ENCODE measurements around the gene UBE3C. TPM values are rescaled to one million over a fixed set of nuclear protein-coding genes. Genes with fewer than 3 reads are reported as not detected.

UBE3C gene
- total RNA-seq, 4 donors from 2014 or later, result 70.9 to 107 (median 100) TPM

DNA sequence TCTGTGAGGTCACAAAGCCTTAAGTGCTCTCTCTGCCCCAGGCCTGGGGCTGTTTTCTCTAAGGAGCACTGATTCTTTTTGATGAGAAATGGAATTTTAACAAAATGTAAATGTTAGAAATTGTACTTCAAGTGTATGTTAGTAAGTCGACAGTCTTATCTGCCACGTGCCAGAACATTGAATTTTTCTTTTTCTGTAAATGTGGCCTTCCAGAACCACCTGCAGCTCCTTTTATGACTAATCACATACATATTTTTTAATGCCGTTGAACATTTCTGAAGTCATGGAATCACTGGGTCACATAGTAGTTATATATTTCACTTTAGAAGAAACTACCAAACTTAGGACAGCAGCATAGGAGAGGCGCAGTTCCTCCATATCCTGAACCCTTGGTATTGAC, 38.0 kb downstream of the UBE3C start:
- no peaks in the 10 kb centered on the region for H3K4me1 ChIP-seq
- peaks cover 3 to 96% of the 10 kb centered on the region in 2 donors for H3K36me3 ChIP-seq
- H3K27me3 ChIP-seq, result no peaks in the 10 kb centered on the region
- no peaks in the 10 kb centered on the region for H3K9me3 ChIP-seq
- 90 to 97% methylated on average over 4 of the region's 4 CpGs for WGBS, 2 donors (ENCODE audit: low coverage in 1 of 2)
- no peak overlapping the region for H3K27ac ChIP-seq
- no peak for ATAC-seq
- no peak for TF ChIP-seq POLR2AphosphoS5 (IDR thresholded peaks at IDR 0.05)
- TF ChIP-seq, protein P1, sequence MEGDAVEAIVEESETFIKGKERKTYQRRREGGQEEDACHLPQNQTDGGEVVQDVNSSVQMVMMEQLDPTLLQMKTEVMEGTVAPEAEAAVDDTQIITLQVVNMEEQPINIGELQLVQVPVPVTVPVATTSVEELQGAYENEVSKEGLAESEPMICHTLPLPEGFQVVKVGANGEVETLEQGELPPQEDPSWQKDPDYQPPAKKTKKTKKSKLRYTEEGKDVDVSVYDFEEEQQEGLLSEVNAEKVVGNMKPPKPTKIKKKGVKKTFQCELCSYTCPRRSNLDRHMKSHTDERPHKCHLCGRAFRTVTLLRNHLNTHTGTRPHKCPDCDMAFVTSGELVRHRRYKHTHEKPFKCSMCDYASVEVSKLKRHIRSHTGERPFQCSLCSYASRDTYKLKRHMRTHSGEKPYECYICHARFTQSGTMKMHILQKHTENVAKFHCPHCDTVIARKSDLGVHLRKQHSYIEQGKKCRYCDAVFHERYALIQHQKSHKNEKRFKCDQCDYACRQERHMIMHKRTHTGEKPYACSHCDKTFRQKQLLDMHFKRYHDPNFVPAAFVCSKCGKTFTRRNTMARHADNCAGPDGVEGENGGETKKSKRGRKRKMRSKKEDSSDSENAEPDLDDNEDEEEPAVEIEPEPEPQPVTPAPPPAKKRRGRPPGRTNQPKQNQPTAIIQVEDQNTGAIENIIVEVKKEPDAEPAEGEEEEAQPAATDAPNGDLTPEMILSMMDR (IDR thresholded peaks at IDR 0.05), result no peak
- TF ChIP-seq EP300 (IDR thresholded peaks at IDR 0.05), result no peak
- no peak for TF ChIP-seq POLR2A (IDR thresholded peaks at IDR 0.05)
- H3K4me3 ChIP-seq, result no peak overlapping the region

DNA sequence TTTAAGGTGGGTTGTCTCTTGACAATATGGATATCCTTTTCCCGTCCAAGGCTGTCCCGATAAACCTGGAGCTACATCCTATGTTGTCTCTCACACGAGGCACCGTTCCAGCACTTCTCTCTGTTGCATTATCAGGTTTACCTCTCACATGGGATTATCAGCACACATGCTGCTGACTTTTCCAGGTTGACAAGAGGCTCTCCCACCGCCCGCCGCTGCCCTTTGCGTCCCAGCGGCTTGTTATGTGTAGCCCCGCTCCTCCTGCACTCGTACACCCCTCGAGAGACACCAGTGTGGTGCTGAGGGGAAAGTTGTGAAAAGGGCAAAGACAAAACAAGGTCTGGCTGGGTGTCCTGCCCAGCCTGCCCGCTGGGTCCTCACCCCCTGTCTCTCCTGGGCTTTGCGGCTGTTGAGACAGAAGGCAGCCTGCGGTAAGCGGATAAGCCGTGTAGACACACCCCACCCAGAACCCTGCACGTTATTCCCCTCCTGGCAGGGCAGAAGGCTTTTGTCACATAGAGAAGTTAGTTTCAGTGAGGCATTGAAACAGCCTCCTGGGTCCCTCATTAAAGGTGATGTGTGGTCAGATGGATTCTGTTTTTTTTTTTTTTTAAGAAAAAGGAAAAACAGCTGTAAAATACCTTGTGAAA, 38.7 kb downstream of the UBE3C start:
- H3K9me3 ChIP-seq, result no peaks in the 10 kb centered on the region
- 81 to 84% methylated on average over 6 to 9 of the region's 18 CpGs for WGBS, 2 donors (ENCODE audit: low coverage in 1 of 2)
- H3K36me3 ChIP-seq, result peaks cover 3 to 96% of the 10 kb centered on the region in 2 donors
- no peak overlapping the region for H3K4me3 ChIP-seq
- H3K27me3 ChIP-seq, result no peaks in the 10 kb centered on the region
- no peak overlapping the region for H3K27ac ChIP-seq
- H3K4me1 ChIP-seq, result no peaks in the 10 kb centered on the region
- no peak for ATAC-seq
- TF ChIP-seq, protein P1 (IDR thresholded peaks at IDR 0.05), result no peak
- TF ChIP-seq POLR2A (IDR thresholded peaks at IDR 0.05), result no peak
- TF ChIP-seq POLR2AphosphoS5 (IDR thresholded peaks at IDR 0.05), result no peak
- TF ChIP-seq EP300 (IDR thresholded peaks at IDR 0.05), result no peak

DNA sequence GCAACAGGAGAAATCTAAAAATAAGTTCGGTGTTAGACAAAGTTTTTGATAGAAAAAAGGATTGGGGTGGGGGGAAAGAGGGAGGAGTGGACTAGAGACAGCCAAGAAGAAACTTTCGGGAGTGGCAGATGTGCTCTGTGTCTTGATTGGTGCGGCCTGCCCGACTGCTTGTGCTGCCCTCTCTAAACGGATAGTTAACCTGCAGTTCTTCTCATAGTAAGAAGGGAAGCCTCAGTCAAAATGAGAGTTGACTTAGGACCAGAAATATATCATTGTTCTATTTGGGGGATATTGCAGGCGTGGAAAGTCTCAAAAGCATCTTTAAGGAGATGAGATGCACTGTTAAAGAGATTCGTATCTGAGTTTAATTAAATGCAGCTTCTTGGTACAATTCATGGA, 39.3 kb downstream of the UBE3C start:
- TF ChIP-seq, protein P1 (IDR thresholded peaks at IDR 0.05), result no peak
- TF ChIP-seq POLR2A (IDR thresholded peaks at IDR 0.05) (no peak), EP300 (IDR thresholded peaks at IDR 0.05) (no peak), POLR2AphosphoS5 (IDR thresholded peaks at IDR 0.05) (no peak)
- H3K9me3 ChIP-seq, result no peaks in the 10 kb centered on the region
- WGBS, 2 donors (ENCODE audit: low coverage in 1 of 2), result 75 to 77% methylated on average over 7 of the region's 7 CpGs
- H3K27me3 ChIP-seq, result no peaks in the 10 kb centered on the region
- H3K27ac ChIP-seq, result no peak overlapping the region
- no peak for ATAC-seq
- no peak overlapping the region for H3K4me3 ChIP-seq
- H3K4me1 ChIP-seq, result no peaks in the 10 kb centered on the region
- H3K36me3 ChIP-seq, result peaks cover 3 to 96% of the 10 kb centered on the region in 2 donors

DNA sequence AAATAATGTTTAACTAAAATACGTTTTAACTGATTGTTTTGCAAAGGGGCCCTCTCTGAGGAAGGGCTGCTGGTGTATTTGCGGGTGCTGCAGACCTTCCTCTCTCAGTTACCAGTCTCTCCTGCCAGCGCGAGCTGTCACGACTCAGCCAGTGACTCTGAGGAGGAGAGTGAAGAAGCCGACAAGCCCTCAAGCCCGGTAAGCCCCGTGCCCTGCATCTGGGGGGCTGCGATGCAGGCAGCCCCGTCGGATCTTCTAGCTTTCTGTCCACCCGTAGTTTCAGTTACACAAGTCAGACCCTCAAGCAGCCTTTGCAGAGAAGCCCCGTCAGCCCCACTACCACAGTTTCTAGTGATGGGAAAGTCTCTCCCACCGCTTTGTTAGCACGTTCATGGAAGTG, 45.1 kb downstream of the UBE3C start:
- TF ChIP-seq POLR2A (IDR thresholded peaks at IDR 0.05) (no peak), EP300 (IDR thresholded peaks at IDR 0.05) (no peak), POLR2AphosphoS5 (IDR thresholded peaks at IDR 0.05) (no peak)
- TF ChIP-seq, protein P1 (IDR thresholded peaks at IDR 0.05), result no peak
- Histone ChIP-seq H3K27me3 (no peaks in the 10 kb centered on the region), H3K27ac (no peak overlapping the region), H3K4me3 (no peak overlapping the region), H3K4me1 (no peaks in the 10 kb centered on the region), H3K36me3 (peaks cover 6 to 99% of the 10 kb centered on the region in 2 donors), H3K9me3 (no peaks in the 10 kb centered on the region)
- 83 to 86% methylated on average over 2 to 13 of the region's 15 CpGs for WGBS, 2 donors (ENCODE audit: low coverage in 1 of 2)
- ATAC-seq, result no peak

DNA sequence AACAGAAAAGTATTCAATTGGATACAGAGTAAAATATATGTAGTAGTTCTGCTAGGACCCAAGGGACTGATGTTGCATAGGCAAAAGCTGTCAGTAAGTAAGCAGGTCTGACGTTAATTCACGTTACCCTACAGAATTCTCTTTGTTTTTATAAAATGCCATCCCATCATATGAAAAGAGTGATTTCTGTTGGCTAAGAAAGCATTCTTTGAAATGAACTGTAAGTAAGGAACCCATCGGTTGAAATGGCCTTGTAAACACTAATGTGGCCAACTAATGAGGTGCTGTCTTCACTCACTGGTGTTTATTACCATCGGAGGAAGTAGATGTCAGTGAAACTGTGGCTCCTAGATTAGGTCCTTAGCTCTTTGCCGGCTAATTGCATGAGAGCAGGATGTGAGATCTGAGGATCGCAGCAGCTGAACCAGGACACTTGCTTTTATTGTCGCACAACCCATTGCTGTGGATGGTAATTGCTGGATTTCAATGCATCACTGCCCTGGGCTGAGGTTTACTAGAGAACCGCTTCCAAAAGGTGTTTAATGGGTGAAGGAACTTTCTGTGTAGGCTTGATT, 49.5 kb downstream of the UBE3C start:
- no peak overlapping the region for H3K4me3 ChIP-seq
- TF ChIP-seq EP300 (IDR thresholded peaks at IDR 0.05) (no peak), POLR2A (IDR thresholded peaks at IDR 0.05) (no peak), POLR2AphosphoS5 (IDR thresholded peaks at IDR 0.05) (no peak)
- TF ChIP-seq, protein P1 (IDR thresholded peaks at IDR 0.05), result no peak
- no peak overlapping the region for H3K27ac ChIP-seq
- H3K36me3 ChIP-seq, result peaks cover 4 to 99% of the 10 kb centered on the region in 2 donors
- H3K27me3 ChIP-seq, result no peaks in the 10 kb centered on the region
- no peak for ATAC-seq
- H3K9me3 ChIP-seq, result no peaks in the 10 kb centered on the region
- WGBS, 2 donors (ENCODE audit: low coverage in 1 of 2), result 81 to 89% methylated on average over 7 to 8 of the region's 8 CpGs
- no peaks in the 10 kb centered on the region for H3K4me1 ChIP-seq

Measured in gastroesophageal sphincter (tissue), 4 donors.